NCI-H2029 treated with DMSO at 0.1 percent for 48 hours (cell line): Measurements from ENCODE around the gene PITX1.
"Not testable (repeated sequence)": the region's sequence is repeated elsewhere in the genome, so short reads cannot be mapped to it uniquely, and the experiment has no call there.

Experiments used
- DNase-seq: peaks from one replicate; lab custom pipeline; 2025; lab: John Stamatoyannopoulos, UW

Gene PITX1

DNA sequence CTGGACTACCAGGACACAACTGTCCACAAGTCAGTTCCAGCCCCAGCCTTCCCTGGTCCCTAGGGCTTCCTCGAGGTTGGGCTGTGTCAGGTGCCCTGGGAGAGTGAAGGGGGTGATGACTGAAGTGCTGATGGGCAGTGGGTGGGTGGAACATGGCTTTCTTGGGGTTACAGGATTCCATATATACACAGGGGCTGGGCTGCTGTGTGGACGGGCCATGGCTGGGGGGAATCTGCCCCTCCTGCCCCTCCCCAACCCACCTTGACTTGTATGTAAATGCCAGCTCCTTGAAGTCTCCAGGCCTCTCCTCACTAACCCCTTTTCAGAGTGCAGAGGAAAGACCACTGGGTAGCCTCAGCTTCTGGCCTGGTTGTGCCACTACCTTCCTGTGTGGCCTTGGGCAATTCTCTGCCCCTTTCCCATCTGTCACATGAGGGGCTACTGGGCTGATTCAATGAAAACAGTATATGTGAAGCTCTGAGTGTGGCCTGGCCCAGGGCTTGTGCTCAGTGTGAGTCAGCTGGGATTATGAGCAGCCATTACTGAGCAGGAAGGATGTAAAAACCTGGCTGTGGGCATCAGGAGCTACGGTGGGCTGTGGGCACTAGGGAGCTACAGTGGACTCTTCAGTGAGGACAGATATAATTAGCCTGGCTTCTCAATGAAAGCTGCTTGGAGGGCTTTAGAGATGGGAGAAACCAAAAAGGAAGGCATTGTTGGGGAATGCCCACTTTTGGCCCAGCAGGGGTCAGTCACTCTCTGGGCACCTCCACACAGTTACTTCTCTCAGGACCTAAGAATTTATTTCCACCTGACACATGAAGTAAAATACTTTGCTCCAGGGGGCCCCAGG, 23.3 kb downstream of the PITX1 start:
- DNase-seq, result no peak

DNA sequence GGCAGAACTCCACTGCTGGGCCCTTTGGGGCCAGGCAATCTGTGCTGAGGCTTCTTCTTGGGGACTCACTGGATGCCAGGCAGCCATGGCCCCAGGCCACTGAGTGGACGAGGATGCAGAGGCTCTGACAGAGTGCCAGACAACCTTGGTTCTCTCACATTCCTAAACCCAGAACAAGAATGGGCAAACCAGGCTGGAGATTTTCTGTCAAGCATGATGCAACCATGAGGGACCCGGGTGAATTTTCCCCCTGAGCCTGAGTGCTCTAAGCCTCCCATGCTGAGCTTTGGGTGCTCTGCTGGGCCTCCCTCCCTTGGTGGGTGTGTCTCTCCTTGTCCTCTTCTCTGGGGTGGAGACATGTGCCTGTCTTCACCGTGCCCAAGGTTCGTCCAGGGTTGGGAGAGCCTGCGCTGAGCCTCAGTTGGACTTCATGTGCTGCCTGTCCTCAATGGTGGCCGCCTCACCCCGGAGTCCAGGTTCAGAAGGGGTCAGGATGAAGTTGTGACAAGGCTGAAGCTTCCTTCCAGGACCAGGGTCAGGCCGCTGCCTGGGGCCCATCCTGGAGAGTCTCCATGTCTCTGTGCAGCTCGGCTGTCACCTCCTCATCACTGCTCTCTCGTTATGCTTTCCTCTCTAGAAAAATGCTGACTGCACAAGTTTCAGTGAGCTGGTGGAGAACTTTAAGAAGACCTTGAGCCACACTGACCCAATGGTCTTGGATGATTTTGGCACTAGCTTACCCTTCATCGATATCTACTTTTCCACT, 24.1 kb downstream of the PITX1 start:
- no peak for DNase-seq

DNA sequence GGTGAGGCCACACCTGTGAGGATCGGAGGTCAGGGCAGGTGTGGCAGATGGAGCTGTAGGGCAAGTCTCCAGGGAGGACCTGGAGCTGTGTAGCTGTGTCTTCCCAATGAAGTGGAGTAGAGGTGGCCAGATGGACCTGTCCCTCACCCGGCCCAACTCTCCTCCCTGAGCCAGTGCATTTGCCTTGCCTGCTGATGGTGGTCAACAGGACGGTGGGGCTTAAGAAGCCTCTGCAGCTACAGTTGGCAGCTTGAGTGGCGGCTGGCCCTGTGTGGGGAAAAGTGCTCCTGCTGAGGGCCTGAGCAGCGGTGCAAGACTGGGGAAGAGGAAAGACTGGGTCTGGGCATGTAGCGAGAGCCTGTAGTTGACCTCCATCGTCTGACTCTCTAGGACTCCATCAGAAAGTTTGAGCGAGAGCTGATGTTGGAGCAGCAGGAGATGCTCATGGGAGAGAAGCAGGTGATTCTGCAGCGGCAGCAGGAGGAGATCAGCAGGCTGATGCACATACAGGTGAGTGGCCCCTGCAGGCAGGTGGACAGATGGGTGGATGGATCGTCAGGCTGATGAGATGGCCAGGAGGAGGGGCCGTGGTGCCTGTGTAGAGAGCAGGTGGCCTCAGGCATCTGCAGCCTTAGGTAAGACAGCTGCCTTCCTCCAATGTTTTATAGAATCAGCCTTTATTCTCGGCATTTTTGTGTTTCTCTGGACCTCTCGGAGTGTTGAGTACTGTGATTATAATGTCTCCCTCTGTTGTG, 24.9 kb downstream of the PITX1 start:
- no peak for DNase-seq

DNA sequence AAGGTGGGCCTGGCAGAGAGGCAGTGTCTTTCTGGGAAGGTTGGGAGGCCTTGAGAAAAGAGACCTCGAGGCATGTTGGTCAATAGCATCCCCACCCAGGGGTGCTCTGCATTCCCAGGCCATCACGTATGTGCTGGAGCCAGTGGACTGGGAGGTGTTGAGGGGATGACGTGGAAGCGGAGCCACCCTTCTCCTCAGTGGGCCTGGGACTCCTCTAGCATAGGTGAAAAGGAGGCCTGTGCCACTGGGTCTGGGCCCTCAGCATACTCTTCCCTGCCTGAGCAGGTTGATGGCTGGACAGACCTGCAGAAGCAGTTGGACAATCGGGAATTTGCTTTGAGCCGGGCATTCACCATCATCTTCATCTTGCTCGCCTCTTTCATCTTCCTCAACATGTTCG, 25.5 kb downstream of the PITX1 start:
- no peak for DNase-seq

DNA sequence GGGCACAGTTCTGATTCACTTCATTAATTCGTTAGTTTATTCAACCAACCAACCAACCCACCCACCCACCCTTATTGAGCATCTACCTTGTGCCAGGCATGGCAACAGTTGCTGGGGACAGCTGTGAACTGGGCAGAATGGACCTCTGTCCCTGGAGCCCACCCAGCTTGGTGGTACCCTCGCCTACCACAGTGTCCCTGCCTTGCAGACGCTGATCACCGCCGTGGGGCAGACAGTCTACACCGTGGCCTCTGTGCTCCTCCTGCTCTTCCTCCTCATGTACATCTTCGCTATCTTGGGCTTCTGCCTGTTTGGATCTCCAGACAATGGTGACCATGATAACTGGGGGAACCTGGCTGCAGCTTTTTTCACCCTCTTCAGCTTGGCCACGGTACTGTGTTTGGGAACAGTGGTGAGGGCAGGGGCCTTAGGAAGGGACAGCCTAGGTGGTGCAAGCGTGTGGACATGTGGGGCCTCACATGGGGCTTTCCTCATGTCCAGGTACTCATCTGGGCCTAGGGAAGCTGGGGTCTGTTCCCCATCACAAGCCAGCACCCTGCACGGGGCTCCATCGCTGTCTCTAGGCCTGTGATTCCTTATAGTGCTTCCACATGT, 26.2 kb downstream of the PITX1 start:
- no peak for DNase-seq

DNA sequence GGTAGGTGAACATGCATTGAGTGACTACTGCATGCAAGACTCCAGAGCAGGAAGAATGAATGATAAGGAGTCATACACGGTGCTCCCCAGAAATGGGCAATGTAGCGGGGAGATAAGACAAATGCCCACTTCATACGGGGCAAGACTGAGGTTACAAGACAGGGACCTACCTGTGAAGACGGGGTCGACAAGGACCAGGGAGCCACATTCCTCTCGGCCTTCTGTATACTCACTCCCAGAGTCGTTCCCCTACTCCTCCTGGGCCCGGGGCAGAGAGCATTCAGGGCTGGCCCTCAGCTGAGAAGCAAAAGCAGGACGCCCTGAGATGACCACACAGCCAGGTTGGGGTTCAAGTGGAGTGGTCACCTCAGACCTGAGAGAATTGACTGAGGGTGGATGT, 26.7 kb downstream of the PITX1 start:
- DNase-seq, result no peak

DNA sequence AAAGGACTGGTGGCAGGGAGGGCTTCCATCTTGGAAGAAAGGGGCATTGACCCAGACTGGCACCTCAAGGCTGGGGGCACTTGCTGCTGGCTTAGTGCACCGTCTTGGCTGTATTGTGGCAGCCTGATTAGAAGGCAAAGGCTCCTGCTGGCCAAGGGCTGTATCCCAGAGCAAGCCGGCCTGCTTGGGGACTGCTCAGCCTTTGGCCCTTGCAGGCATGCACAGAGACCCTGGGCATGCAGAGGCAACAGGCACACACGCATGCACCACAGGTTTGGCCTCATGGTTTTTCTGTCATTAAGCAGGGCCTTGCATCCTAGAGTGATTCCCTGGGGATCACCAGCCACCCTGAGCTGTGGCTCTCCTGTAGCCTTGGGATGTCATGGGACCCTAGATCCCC, 29.0 kb downstream of the PITX1 start:
- DNase-seq, result no peak

DNA sequence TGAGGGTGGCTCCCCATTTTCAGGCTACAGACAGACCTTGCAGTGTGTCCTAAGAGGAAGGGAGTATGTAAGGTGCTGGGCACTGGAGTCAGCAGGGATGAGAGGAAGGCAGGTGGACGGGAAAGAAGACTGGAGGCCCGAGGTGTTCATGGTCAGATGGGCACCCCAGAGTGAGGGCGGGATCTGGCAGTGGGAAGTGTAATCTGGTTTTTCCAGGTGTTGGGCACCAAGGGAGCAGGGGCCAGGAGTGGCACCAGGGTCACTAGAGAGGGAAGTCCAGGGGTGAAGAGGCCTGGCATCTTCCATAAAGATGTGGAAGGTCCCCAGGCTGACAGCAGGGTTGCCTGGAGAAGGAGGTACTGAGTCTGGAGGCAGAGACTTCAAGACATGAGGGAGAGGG, 29.7 kb downstream of the PITX1 start:
- DNase-seq, result no peak

DNA sequence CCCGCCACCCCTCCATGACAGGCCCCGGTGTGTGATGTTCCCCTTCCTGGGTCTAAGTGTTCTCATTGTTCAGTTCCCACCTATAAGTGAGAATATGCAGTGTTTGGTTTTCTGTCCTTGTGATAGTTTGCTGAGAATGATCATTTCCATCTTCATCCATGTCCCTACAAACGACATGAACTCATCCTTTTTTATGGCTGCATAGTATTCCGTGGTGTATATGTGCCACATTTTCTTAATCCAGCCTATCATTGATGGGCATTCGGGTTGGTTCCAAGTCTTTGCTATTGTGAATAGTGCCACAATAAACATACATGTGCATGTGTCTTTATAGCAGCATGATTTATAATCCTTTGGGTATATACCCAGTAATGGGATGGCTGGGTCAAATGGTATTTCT, 36.0 kb downstream of the PITX1 start:
- DNase-seq, result not testable (repeated sequence)

DNA sequence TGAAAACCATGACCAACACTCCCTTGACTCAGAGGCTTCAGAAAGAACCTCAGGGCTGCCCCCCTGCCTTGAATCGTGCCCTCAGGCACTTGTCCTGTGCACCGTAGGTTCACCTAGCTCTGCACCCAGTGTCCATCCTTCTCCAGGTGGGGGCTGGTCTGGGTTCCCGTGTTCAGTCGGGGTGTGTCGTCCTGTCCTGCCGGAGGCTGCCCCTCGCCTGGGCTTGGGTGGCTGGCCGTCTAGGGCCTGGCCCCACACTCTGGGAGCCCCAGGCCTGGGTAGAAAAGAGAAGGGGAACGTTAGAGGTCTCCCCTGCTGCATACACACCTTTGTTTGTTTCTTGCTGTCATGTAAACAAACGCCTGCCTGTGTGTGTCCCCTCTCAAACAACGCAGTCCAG, 37.0 kb downstream of the PITX1 start:
- no peak for DNase-seq

DNA sequence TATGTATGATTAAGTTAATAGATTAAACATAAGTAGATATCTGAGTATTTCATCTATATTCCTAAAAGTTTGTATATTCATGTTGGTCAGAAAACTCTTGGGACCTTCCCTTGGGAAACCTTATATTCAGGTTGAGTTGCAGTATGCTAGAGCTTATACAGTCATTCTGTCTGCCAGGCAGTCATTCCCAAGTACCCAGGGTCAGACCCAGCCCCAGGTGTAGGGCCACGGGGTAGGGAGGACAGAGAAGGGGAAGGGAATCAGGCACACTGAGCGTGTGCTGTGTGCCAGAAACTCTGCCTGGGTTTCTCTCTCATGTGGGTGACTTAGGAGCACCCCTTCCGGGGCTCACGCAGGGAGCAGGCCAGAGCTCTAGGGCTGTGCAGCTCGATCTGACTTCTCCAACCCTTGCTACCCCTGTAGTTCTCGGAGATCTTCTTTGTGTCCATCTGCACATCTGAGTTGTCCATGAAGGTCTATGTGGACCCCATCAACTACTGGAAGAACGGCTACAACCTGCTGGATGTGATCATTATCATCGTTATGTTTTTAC, 38.1 kb downstream of the PITX1 start:
- no peak for DNase-seq

DNA sequence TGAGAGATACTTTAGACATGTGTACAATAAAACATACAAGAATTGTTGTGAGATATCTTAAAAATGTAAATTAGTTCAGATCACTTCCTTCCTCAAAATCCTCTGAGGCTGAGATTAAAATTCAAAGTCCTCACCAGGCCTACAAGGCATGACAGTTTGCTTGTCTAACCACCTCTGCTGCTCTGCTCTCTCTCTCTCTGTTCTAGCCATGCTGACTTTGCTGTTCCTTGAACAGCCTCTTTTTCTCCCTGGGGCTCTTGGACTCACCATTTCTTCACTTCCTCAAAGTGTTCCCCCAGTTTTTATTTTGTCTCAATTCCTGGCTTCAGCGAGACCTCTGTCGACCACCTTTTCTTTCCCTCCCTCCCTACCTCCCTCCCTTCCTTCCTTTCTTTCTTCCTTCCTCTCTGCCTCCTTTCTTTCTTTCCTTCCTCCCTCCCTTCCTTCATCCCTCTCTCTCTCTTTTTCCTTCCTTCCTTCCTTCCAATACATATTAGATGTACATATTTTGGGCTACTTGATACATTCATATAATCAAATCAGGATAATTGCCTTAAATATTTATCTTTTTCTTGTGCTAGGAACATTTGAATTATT, 39.4 kb downstream of the PITX1 start:
- no peak for DNase-seq

DNA sequence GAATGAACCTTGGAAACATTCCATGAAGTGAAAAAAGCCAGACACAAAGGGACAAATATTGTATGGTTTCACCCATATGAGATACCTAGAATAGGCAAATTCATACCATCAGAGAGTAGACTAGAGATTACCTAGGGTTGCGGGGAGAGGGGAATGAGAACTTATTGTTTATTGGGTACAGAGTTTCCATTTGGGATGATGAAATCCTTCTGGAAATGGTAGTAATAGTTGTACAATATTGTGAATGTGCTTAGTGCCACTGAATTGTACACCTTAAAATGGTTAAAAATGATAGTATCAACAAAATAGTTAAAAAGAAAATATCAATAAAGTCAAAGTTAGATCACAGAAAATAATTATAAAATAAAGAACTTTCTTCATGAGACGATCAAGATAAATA, 40.9 kb downstream of the PITX1 start:
- no peak for DNase-seq

DNA sequence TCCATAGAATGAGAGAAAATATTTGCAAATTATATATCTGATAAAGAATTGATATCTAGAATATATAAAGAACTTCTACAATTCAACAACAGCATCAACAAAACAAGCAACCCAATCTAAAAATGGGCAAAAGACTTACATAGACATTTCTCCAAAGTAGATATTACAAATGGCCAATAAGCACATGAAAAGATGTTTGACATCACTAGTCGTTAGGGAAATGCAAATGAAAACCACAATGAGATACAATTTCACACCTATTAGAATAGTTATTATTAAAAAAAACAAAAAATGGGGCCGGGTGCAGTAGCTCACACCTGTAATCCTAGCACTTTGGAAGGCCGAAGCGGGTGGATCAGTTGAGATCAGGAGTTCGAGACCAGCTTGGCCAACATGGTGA, 41.9 kb downstream of the PITX1 start:
- no peak for DNase-seq

DNA sequence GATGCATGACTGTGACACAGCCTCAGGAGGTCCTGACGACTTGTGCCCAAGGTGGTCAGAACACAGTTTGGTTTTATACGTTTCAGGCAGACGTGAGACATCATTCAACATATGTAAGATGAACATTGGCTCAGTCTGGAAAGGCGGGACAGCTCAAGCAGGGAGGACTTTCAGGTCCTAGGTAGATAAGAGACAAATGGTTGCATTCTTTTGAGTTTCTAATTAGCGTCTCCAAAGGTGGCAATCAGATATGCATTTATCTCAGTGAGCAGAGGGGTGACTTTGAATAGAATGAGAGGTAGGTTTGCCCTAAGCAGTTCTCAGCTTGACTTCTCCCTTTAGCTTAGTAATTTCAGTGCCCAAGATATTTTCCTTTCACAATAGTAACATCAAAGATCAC, 43.8 kb downstream of the PITX1 start:
- DNase-seq, result not testable (repeated sequence)

DNA sequence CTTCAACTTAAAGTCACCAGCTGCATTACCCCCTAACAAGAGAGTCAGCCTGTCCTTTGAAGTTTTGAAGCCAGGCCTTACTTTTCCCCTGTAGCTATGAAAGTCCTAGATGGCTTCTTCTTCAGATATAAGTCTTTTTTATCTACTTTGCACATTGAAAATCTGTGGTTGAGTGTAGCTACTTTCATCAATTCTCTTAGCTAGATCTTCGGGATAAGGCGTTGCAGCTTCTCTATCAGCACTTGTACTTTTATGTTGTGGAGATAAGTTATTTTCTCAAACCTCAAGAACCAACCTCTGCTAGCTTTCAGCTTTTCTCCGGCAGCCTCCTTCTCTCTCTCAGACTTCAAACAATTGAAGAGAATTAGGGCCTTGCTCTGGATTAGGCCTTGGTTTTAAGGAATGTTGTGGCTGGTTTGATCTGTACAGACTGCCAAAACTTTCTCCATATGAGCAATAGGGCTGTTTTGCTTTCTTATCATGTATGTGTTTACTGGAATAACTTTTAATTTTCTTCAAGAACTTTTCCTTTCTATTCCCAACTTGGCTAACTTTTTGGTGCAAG, 44.7 kb downstream of the PITX1 start:
- no peak for DNase-seq

DNA sequence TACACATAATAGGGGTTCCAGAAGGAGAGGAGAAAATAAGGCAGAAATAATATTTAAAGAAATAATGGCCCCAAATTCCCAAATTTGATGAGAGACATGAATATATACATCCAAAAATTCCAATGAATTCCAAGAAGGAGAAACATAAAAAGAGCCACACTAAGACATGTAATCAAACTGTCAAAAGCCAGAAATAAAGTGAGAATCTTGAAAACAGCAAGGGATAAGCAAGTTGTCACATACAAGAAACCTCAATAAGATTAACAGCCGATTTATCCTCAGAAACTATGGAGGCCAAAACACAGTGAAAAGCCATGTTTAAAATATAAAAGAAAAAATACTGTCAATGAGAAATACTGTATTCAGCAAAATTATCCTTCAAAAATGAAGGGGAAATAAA, 51.8 kb downstream of the PITX1 start:
- DNase-seq, result no peak

DNA sequence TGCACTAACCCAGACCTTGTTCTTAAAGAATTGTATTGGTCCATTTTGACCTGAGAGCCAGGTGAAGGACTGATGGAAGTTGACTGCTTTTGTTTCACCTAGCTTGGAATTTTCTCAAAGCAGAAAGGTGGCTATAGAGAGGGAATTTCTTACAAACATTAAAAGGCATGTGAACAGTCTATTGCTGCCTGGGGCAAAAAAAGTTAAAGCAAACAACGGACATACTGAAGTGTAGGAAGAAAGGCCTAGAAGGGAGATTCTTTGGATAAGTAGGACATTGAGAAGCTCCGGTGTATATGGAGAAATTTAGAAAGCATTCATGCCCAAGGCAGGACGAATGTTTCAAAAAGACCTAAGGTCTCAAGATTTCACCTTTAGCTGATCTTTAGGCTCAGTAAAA, 54.6 kb downstream of the PITX1 start:
- DNase-seq, result no peak
